GM12874 (cell line): ENCODE results near the gene TCF20.

Experiments used
- CTCF ChIP-seq: IDR thresholded peaks from 2 replicates; pipeline ENCODE4 v1.5.1; 2011; ENCODE audit warnings: low read depth, mild to moderate bottlenecking, control low read depth, low read length, moderate library complexity; ENCODE audit not compliant: insufficient read depth

TCF20 gene

GRCh38 chr22:42283278-42284201 is 13.1 kb upstream of the TCF20 start:
- TF ChIP-seq CTCF = no peak

- no peak for TF ChIP-seq CTCF
Observed at GRCh38 chr22:42282943-42283277, 12.5 kb upstream of the TCF20 start.

- TF ChIP-seq CTCF = no peak
Observed at GRCh38 chr22:42282252-42282942, 11.9 kb upstream of the TCF20 start.

GRCh38 chr22:42281706-42282251 is 11.3 kb upstream of the TCF20 start:
- no peak for TF ChIP-seq CTCF

- no peak for TF ChIP-seq CTCF
Observed at GRCh38 chr22:42281284-42281683, 10.8 kb upstream of the TCF20 start.

GRCh38 chr22:42280836-42281235 is 10.4 kb upstream of the TCF20 start:
- no peak for TF ChIP-seq CTCF

- TF ChIP-seq CTCF = no peak
Observed at GRCh38 chr22:42280140-42280539, 9.7 kb upstream of the TCF20 start.
